HS-5 (cell line): ENCODE data around the gene DSG2.

Source experiments
- DNase-seq: peaks from one replicate; pipeline ENCODE4 v3.0.0-alpha.2; 2012; ENCODE audit warnings: low read depth

DSG2 gene

DNA sequence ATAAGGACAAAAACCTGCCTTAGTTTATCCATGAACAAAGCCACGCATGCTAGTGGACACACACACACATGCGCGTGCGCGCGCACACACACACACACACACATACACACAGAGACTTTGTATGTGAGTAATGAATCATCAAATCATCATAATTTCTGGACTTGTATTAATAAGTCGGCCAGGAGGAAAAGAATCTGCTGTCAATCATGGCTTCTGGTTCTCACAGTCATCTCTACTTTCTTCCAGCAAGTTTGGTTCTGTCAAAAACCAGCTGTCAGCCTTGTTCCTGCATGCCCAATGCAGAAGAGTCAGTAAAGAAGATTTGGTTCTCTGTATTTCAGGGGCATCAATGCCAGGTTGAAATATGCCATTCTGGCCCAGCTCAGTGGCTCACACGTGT lies 92.6 kb downstream of the DSG2 start:
- DNase-seq: no peak

DNA sequence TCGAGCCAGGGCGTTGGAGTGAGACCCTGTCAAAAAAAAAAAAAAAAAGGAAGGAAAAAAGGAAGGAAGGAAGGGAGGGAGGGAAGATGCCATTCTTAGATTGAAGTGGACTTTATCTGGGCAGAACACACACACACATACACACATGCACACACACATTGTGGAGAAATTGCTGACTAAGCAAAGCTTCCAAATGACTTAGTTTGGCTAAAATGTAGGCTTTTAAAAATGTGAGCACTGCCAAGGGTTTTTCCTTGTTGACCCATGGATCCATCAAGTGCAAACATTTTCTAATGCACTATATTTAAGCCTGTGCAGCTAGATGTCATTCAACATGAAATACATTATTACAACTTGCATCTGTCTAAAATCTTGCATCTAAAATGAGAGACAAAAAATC lies 93.1 kb downstream of the DSG2 start:
- no peak for DNase-seq

DNA sequence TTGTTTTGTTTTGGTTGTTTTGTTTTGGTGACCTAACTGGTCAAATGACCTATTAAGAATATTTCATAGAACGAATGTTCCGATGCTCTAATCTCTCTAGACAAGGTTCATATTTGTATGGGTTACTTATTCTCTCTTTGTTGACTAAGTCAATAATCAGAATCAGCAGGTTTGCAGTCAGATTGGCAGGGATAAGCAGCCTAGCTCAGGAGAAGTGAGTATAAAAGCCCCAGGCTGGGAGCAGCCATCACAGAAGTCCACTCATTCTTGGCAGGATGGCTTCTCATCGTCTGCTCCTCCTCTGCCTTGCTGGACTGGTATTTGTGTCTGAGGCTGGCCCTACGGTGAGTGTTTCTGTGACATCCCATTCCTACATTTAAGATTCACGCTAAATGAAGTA lies 93.7 kb downstream of the DSG2 start, which contains the start of gene TTR:
TTR (plus strand) TSS at position 250 of the 400 bp plus-strand sequence; CDS start at position 276, 26 bp downstream.
- DNase-seq: no peak

DNA sequence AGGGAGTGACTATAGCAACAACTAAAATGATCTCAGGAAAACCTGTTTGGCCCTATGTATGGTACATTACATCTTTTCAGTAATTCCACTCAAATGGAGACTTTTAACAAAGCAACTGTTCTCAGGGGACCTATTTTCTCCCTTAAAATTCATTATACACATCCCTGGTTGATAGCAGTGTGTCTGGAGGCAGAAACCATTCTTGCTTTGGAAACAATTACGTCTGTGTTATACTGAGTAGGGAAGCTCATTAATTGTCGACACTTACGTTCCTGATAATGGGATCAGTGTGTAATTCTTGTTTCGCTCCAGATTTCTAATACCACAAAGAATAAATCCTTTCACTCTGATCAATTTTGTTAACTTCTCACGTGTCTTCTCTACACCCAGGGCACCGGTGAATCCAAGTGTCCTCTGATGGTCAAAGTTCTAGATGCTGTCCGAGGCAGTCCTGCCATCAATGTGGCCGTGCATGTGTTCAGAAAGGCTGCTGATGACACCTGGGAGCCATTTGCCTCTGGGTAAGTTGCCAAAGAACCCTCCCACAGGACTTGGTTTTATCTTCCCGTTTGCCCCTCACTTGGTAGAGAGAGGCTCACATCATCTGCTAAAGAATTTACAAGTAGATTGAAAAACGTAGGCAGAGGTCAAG lies 94.7 kb downstream of the DSG2 start:
- DNase-seq: no peak

DNA sequence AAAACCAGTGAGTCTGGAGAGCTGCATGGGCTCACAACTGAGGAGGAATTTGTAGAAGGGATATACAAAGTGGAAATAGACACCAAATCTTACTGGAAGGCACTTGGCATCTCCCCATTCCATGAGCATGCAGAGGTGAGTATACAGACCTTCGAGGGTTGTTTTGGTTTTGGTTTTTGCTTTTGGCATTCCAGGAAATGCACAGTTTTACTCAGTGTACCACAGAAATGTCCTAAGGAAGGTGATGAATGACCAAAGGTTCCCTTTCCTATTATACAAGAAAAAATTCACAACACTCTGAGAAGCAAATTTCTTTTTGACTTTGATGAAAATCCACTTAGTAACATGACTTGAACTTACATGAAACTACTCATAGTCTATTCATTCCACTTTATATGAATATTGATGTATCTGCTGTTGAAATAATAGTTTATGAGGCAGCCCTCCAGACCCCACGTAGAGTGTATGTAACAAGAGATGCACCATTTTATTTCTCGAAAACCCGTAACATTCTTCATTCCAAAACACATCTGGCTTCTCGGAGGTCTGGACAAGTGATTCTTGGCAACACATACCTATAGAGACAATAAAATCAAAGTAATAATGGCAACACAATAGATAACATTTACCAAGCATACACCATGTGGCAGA lies 97.3 kb downstream of the DSG2 start:
- no peak for DNase-seq

DNA sequence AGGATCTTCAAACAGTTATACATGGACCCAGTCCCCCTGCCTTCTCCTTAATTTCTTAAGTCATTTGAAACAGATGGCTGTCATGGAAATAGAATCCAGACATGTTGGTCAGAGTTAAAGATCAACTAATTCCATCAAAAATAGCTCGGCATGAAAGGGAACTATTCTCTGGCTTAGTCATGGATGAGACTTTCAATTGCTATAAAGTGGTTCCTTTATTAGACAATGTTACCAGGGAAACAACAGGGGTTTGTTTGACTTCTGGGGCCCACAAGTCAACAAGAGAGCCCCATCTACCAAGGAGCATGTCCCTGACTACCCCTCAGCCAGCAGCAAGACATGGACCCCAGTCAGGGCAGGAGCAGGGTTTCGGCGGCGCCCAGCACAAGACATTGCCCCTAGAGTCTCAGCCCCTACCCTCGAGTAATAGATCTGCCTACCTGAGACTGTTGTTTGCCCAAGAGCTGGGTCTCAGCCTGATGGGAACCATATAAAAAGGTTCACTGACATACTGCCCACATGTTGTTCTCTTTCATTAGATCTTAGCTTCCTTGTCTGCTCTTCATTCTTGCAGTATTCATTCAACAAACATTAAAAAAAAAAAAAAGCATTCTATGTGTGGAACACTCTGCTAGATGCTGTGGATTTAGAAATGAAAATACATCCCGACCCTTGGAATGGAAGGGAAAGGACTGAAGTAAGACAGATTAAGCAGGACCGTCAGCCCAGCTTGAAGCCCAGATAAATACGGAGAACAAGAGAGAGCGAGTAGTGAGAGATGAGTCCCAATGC lies 98.3 kb downstream of the DSG2 start:
- DNase-seq: no peak

DNA sequence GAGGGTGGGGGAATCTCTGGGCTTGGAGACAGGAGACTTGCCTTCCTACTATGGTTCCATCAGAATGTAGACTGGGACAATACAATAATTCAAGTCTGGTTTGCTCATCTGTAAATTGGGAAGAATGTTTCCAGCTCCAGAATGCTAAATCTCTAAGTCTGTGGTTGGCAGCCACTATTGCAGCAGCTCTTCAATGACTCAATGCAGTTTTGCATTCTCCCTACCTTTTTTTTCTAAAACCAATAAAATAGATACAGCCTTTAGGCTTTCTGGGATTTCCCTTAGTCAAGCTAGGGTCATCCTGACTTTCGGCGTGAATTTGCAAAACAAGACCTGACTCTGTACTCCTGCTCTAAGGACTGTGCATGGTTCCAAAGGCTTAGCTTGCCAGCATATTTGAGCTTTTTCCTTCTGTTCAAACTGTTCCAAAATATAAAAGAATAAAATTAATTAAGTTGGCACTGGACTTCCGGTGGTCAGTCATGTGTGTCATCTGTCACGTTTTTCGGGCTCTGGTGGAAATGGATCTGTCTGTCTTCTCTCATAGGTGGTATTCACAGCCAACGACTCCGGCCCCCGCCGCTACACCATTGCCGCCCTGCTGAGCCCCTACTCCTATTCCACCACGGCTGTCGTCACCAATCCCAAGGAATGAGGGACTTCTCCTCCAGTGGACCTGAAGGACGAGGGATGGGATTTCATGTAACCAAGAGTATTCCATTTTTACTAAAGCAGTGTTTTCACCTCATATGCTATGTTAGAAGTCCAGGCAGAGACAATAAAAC lies 100.2 kb downstream of the DSG2 start:
- DNase-seq: no peak
